Neural cell (in vitro differentiated cells): ENCODE data around the gene NDRG2. TPM values are rescaled to one million over a fixed set of nuclear protein-coding genes. Genes with fewer than 3 reads are reported as not detected.

Source experiments
- H2AFZ ChIP-seq: fragments of 200-600, 300-800 bp; sonication (generic), shearing (Covaris generic); 2 replicates; pipeline ENCODE4 v1.6.0; 2014; ENCODE audit warnings: low read depth, mild to moderate bottlenecking, antibody characterized with exemption, low read length, moderate library complexity
- H3F3A ChIP-seq: fragments of 200-600 bp; shearing (Covaris generic); 2 replicates; pipeline ENCODE4 v1.6.1; 2016; ENCODE audit warnings: mild to moderate bottlenecking, moderate library complexity, mixed read lengths, antibody characterized with exemption, low read length; ENCODE audit not compliant: insufficient read depth, poor library complexity, severe bottlenecking
- H3K27ac ChIP-seq: fragments of 200-600, 300-800 bp; sonication (generic), shearing (Covaris generic); 2 replicates; pipeline ENCODE4 v1.5.1; 2014; ENCODE audit warnings: mild to moderate bottlenecking, low read length, moderate library complexity
- H3K27me3 ChIP-seq: fragments of 300-800, 200-600 bp; sonication (generic), shearing (Covaris generic); 2 replicates; pipeline ENCODE4 v1.6.0; 2014; ENCODE audit warnings: mild to moderate bottlenecking, low read depth, low read length, moderate library complexity; ENCODE audit not compliant: insufficient read depth
- H3K36me3 ChIP-seq: fragments of 300-800, 200-600 bp; sonication (generic), shearing (Covaris generic); 2 replicates; pipeline ENCODE4 v1.5.1; 2014; ENCODE audit warnings: mild to moderate bottlenecking, antibody characterized with exemption, low read length, moderate library complexity; ENCODE audit not compliant: insufficient read depth
- H3K4me2 ChIP-seq: fragments of 300-800, 200-600 bp; sonication (generic), shearing (Covaris generic); 2 replicates; pipeline ENCODE4 v1.6.0; 2014; ENCODE audit warnings: mild to moderate bottlenecking, low read length
- H3K4me3 ChIP-seq: fragments of 300-800, 200-600 bp; sonication (generic), shearing (Covaris generic); 2 replicates; pipeline ENCODE4 v1.5.1; 2014; ENCODE audit warnings: mild to moderate bottlenecking, low read length, moderate library complexity
- H3K79me2 ChIP-seq: fragments of 200-600 bp; shearing (Covaris generic); replicated peaks from 2 replicates; pipeline ENCODE4 v1.6.0; 2014; ENCODE audit warnings: mild to moderate bottlenecking, low read length, moderate library complexity; ENCODE audit not compliant: insufficient read depth
- H3K9ac ChIP-seq: fragments of 300-800, 200-600 bp; sonication (generic), shearing (Covaris generic); 2 replicates; pipeline ENCODE4 v1.6.1; 2016; ENCODE audit warnings: mild to moderate bottlenecking, low read length, mixed read lengths
- H3K9me2 ChIP-seq: fragments of 200-600 bp; shearing (Covaris generic); 2 replicates; pipeline ENCODE4 v1.6.1; 2016; ENCODE audit warnings: mild to moderate bottlenecking, low read length, mixed read lengths; ENCODE audit not compliant: insufficient read depth
- H3K9me3 ChIP-seq: fragments of 200-600, 300-800 bp; sonication (generic), shearing (Covaris generic); 2 replicates; pipeline ENCODE4 v1.6.1; 2016; ENCODE audit warnings: mild to moderate bottlenecking, mixed run types, low read length, moderate library complexity, mixed read lengths
- H4K20me1 ChIP-seq: fragments of 200-600 bp; shearing (Covaris generic); 2 replicates; pipeline ENCODE4 v1.6.1; 2016; ENCODE audit warnings: mild to moderate bottlenecking, mixed run types; ENCODE audit not compliant: insufficient read depth
- EP300 ChIP-seq: fragments of 450-650 bp; conservative IDR thresholded peaks from 2 replicates; pipeline ENCODE4 v1.6.1; 2014; ENCODE audit warnings: antibody characterized with exemption, mild to moderate bottlenecking, moderate library complexity; ENCODE audit not compliant: poor library complexity, severe bottlenecking
- EZH2 ChIP-seq: fragments of 200-600, 300-800 bp; shearing (Covaris generic), sonication (generic); IDR thresholded peaks from 2 replicates; pipeline ENCODE4 v1.6.1; 2014; ENCODE audit warnings: antibody characterized with exemption, low read length, borderline replicate concordance, mild to moderate bottlenecking; ENCODE audit not compliant: insufficient read depth, poor library complexity, severe bottlenecking
- MXI1 ChIP-seq: fragments of 450-650 bp; conservative IDR thresholded peaks from 2 replicates; pipeline ENCODE4 v1.6.1; 2014; ENCODE audit warnings: antibody characterized with exemption, mild to moderate bottlenecking; ENCODE audit not compliant: poor library complexity, severe bottlenecking
- POLR2AphosphoS5 ChIP-seq: IDR thresholded peaks from 2 replicates; pipeline ENCODE4 v1.6.1; 2012
- RAD21 ChIP-seq: fragments of 450-650 bp; conservative IDR thresholded peaks from 2 replicates; pipeline ENCODE4 v1.6.1; 2014; ENCODE audit warnings: antibody characterized with exemption, mild to moderate bottlenecking, moderate library complexity
- SMC3 ChIP-seq: fragments of 450-650 bp; conservative IDR thresholded peaks from 2 replicates; pipeline ENCODE4 v1.6.1; 2014; ENCODE audit warnings: antibody characterized with exemption, mild to moderate bottlenecking, moderate library complexity; ENCODE audit not compliant: poor library complexity
- TAF1 ChIP-seq: IDR thresholded peaks from 2 replicates; pipeline ENCODE4 v1.6.1; 2012; ENCODE audit warnings: low read depth
- polyA plus RNA-seq: library from polyadenylated mRNA; depleted of rRNA; stranded (reverse); fragments of >200 nt; gene quantifications from 2 replicates; pipeline ENCODE4 v1.2.3, GENCODE V29; 2014
- TF ChIP-seq, protein P1 (sequence below): IDR thresholded peaks from 2 replicates; pipeline ENCODE4 v1.6.1; 2012; ENCODE audit warnings: borderline replicate concordance
- TF ChIP-seq, protein P2 (sequence below): fragments of 450-650 bp; IDR thresholded peaks from 2 replicates; pipeline ENCODE4 v1.5.1; 2014; ENCODE audit warnings: antibody characterized with exemption, mild to moderate bottlenecking, moderate library complexity; ENCODE audit not compliant: poor library complexity, severe bottlenecking

NDRG2 gene
- polyA plus RNA-seq, 1 donor from 2014 or later: 43.3 TPM

DNA sequence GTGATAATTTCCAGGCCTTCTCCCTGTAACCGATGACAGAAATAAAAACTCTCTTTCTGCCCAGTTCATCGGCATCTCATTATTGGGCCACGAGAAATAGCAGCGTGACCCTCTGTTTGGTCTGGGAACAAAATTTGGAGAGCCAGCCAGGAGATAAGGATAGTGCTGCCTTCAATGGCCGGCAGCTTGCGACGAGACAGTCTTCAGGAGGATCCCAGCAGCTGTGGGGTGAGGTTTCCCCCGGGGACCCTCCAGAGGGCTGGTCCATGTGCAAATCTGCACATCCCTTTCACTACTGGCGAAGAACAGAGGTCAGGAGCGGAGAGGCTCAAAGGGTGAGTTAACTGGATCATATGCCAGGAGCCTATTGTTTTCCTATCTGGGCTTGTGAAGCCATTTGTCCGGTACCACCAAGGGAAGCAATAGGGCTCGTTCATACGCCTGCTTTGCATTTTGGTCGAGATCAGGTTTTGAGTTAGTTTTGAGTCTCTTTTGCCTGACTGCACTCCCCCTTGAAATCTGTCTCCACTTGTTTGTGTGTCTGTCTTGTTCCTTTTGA lies 21.0 kb downstream of the NDRG2 start:
- H3K9me2 ChIP-seq: no peaks in the 10 kb centered on the region
- H3K79me2 ChIP-seq: no peaks in the 10 kb centered on the region
- H3K27ac ChIP-seq: no peak overlapping the region
- no peaks in the 10 kb centered on the region for H3K9me3 ChIP-seq
- no peaks in the 10 kb centered on the region for H3K27me3 ChIP-seq
- no peak overlapping the region for H2AFZ ChIP-seq
- no peaks in the 10 kb centered on the region for H3F3A ChIP-seq
- H3K4me3 ChIP-seq: no peak overlapping the region
- no peaks in the 10 kb centered on the region for H4K20me1 ChIP-seq
- no peak overlapping the region for H3K4me2 ChIP-seq
- no peak overlapping the region for H3K9ac ChIP-seq
- H3K36me3 ChIP-seq: no peaks in the 10 kb centered on the region
- TF ChIP-seq, protein P1, sequence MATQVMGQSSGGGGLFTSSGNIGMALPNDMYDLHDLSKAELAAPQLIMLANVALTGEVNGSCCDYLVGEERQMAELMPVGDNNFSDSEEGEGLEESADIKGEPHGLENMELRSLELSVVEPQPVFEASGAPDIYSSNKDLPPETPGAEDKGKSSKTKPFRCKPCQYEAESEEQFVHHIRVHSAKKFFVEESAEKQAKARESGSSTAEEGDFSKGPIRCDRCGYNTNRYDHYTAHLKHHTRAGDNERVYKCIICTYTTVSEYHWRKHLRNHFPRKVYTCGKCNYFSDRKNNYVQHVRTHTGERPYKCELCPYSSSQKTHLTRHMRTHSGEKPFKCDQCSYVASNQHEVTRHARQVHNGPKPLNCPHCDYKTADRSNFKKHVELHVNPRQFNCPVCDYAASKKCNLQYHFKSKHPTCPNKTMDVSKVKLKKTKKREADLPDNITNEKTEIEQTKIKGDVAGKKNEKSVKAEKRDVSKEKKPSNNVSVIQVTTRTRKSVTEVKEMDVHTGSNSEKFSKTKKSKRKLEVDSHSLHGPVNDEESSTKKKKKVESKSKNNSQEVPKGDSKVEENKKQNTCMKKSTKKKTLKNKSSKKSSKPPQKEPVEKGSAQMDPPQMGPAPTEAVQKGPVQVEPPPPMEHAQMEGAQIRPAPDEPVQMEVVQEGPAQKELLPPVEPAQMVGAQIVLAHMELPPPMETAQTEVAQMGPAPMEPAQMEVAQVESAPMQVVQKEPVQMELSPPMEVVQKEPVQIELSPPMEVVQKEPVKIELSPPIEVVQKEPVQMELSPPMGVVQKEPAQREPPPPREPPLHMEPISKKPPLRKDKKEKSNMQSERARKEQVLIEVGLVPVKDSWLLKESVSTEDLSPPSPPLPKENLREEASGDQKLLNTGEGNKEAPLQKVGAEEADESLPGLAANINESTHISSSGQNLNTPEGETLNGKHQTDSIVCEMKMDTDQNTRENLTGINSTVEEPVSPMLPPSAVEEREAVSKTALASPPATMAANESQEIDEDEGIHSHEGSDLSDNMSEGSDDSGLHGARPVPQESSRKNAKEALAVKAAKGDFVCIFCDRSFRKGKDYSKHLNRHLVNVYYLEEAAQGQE: no peak
- no peak for TF ChIP-seq RAD21
- TF ChIP-seq TAF1: no peak
- TF ChIP-seq MXI1: no peak
- no peak for TF ChIP-seq EZH2
- no peak for TF ChIP-seq EP300

DNA sequence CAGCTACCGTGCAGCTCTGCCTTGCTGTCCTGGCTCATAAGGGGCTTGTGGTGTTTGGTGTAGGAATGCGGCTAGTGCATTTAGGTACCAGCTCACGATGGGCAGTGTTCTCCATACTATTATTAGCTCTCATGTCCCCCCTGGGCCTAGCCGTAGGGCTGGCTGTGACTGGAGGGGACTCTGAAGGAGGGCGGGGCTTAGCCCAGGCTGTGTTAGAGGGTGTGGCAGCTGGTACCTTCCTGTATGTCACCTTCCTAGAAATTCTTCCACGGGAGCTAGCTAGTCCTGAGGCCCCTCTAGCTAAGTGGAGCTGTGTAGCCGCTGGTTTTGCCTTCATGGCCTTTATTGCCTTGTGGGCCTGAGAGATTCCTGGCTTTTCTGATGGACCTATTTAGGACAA lies 23.6 kb downstream of the NDRG2 start:
- Histone ChIP-seq H3K9me3 (no peaks in the 10 kb centered on the region), H3K79me2 (no peaks in the 10 kb centered on the region), H3K9me2 (no peaks in the 10 kb centered on the region), H3K27me3 (no peaks in the 10 kb centered on the region), H3K27ac (no peak overlapping the region), H3K4me3 (no peak overlapping the region), H4K20me1 (no peaks in the 10 kb centered on the region), H3K9ac (no peak overlapping the region), H3F3A (no peaks in the 10 kb centered on the region), H3K4me2 (no peak overlapping the region), H3K36me3 (no peaks in the 10 kb centered on the region), H2AFZ (no peak overlapping the region)
- TF ChIP-seq MXI1: no peak
- no peak for TF ChIP-seq SMC3
- TF ChIP-seq EZH2: no peak
- TF ChIP-seq, protein P2, sequence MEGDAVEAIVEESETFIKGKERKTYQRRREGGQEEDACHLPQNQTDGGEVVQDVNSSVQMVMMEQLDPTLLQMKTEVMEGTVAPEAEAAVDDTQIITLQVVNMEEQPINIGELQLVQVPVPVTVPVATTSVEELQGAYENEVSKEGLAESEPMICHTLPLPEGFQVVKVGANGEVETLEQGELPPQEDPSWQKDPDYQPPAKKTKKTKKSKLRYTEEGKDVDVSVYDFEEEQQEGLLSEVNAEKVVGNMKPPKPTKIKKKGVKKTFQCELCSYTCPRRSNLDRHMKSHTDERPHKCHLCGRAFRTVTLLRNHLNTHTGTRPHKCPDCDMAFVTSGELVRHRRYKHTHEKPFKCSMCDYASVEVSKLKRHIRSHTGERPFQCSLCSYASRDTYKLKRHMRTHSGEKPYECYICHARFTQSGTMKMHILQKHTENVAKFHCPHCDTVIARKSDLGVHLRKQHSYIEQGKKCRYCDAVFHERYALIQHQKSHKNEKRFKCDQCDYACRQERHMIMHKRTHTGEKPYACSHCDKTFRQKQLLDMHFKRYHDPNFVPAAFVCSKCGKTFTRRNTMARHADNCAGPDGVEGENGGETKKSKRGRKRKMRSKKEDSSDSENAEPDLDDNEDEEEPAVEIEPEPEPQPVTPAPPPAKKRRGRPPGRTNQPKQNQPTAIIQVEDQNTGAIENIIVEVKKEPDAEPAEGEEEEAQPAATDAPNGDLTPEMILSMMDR: no peak
- no peak for TF ChIP-seq RAD21
- no peak for TF ChIP-seq TAF1
- no peak for TF ChIP-seq EP300
- TF ChIP-seq POLR2AphosphoS5: no peak
- TF ChIP-seq, protein P1: no peak
